Measurements from ENCODE around the gene SLC12A9. TPM values are rescaled to one million over a fixed set of nuclear protein-coding genes. Genes with fewer than 3 reads are reported as not detected.

SLC12A9 gene
- total and polyA plus RNA-seq, 2 donors (not counting 1 experiment from before 2014, with no cell fraction given): 80.0 to 80.1 TPM

DNA sequence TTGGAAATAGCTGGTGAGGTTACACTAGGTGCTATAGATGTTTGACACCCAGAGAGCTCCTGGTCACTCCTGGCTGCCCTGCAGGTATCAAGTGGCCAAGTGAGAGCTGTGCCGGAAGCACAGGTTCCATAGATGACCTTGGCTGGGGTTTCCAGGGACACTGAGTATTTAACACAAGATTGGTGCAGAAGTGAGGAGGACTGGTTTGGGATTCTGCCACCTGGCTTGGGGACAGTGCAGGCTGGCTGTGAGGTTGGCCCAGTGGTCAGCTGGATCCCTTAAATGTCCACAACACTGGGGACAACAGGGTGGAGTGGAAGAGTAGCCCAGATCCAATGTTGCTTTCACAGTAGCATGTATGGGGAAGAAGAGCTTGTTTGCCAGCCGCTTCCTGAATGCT lies 48.5 kb downstream of the SLC12A9 start:
- H3K4me3 Mint-ChIP-seq: no peak overlapping the region
- no peak overlapping the region for H3K4me3 ChIP-seq (ENCODE audit: control extremely low read depth in 1 of 5, extremely low read depth in 1 of 5, insufficient read depth in 1 of 5, low read depth in 2 of 5, low read length in 4 of 5)
- no peak overlapping the region for H3K9ac ChIP-seq (ENCODE audit: low read length)
- no peak overlapping the region for H2AFZ ChIP-seq (ENCODE audit: insufficient read depth, low read depth, low read length, poor library complexity, severe bottlenecking)
- peaks cover 11% of the 10 kb centered on the region in 2 donors for H3K4me1 ChIP-seq (ENCODE audit: control insufficient read depth in 2 of 2, insufficient read depth in 2 of 2, low read length in 2 of 2)
- DNase-seq (no peak), ATAC-seq (ENCODE audit: low read depth) (no peak)
- TF ChIP-seq, protein P1, sequence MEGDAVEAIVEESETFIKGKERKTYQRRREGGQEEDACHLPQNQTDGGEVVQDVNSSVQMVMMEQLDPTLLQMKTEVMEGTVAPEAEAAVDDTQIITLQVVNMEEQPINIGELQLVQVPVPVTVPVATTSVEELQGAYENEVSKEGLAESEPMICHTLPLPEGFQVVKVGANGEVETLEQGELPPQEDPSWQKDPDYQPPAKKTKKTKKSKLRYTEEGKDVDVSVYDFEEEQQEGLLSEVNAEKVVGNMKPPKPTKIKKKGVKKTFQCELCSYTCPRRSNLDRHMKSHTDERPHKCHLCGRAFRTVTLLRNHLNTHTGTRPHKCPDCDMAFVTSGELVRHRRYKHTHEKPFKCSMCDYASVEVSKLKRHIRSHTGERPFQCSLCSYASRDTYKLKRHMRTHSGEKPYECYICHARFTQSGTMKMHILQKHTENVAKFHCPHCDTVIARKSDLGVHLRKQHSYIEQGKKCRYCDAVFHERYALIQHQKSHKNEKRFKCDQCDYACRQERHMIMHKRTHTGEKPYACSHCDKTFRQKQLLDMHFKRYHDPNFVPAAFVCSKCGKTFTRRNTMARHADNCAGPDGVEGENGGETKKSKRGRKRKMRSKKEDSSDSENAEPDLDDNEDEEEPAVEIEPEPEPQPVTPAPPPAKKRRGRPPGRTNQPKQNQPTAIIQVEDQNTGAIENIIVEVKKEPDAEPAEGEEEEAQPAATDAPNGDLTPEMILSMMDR (IDR thresholded peaks at IDR 0.05): no peak
- TF ChIP-seq EZH2 (IDR thresholded peaks at IDR 0.05; ENCODE audit: borderline replicate concordance, insufficient read depth, low read depth, low read length, poor library complexity, severe bottlenecking): no peak
- ChIA-PET CTCF (interaction anchor here (0.6 to 1.5 kb wide), 6 partner anchors 9 to 382 kb away, joined by 3 to 4 read pairs (median 3); partner anchors contain the start of gene SRRT), POLR2A (no interaction called here)
- H3K27ac Mint-ChIP-seq: no peak overlapping the region
- H3K4me1 Mint-ChIP-seq: peaks cover 8% of the 10 kb centered on the region
- WGBS (ENCODE audit: insufficient coverage): 92% methylated on average over 1 of the region's 2 CpGs
- H4K20me1 ChIP-seq (ENCODE audit: control insufficient read depth, insufficient read depth, low read length, poor library complexity, severe bottlenecking): no peaks in the 10 kb centered on the region
- H3K9me3 ChIP-seq (ENCODE audit: control extremely low read depth in 1 of 3, control insufficient read depth in 2 of 3, insufficient read depth in 1 of 3, low read length in 2 of 3): peaks cover 0 to 10% (median 0%) of the 10 kb centered on the region in 3 donors
- no peak overlapping the region for H3K27ac ChIP-seq (ENCODE audit: low read length in 2 of 2)
- no peaks in the 10 kb centered on the region for H3K9me3 Mint-ChIP-seq (ENCODE audit: insufficient read depth)
- intact Hi-C loops (cut with micrococcal nuclease): no loop called here
- H3K4me2 ChIP-seq (replicated peaks; ENCODE audit: low read depth, low read length, poor library complexity, severe bottlenecking): no peak overlapping the region
- H3K27me3 Mint-ChIP-seq: peaks cover 27% of the 10 kb centered on the region
- H3K27me3 ChIP-seq (replicated peaks in 1 of 4; ENCODE audit: control extremely low read depth in 1 of 4, control insufficient read depth in 3 of 4, insufficient read depth in 4 of 4, low read length in 3 of 4): peaks cover 0 to 30% (median 12%) of the 10 kb centered on the region in 4 experiments
- no peaks in the 10 kb centered on the region for H3K79me2 ChIP-seq (ENCODE audit: control insufficient read depth, insufficient read depth, low read length)
- no peaks in the 10 kb centered on the region for H3K36me3 ChIP-seq (replicated peaks in 1 of 2; ENCODE audit: control extremely low read depth in 1 of 2, control insufficient read depth in 1 of 2, extremely low read depth in 1 of 2, insufficient read depth in 2 of 2, low read length in 1 of 2)

DNA sequence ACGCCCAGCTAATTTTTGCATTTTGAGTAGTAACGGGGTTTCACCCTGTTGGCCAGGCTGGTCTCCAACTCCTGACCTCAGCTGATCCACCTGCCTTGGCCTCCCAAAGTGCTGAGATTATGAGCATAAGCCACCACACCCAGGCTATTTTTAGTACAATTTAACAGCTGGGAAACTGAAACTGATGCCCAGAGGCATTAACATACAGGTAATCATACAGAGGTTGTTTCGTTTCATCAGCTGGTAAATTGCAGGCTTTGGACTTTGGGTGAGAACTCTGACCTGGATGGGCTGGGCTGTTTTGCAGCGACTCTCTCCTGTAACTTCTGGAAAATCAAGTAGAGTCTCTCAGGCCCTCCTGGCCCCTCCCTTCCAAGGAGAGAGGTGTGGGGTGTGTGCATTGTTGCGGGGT lies 49.4 kb downstream of the SLC12A9 start:
- H3K4me3 ChIP-seq (ENCODE audit: control extremely low read depth in 1 of 5, extremely low read depth in 1 of 5, insufficient read depth in 1 of 5, low read depth in 2 of 5, low read length in 4 of 5): no peak overlapping the region
- Mint-ChIP-seq H3K4me1 (peaks cover 2% of the 10 kb centered on the region), H3K27me3 (peaks cover 22% of the 10 kb centered on the region), H3K4me3 (no peak overlapping the region), H3K27ac (no peak overlapping the region), H3K9me3 (ENCODE audit: insufficient read depth) (no peaks in the 10 kb centered on the region)
- H4K20me1 ChIP-seq (ENCODE audit: control insufficient read depth, insufficient read depth, low read length, poor library complexity, severe bottlenecking): no peaks in the 10 kb centered on the region
- CTCF ChIA-PET: interaction anchor here (0.6 to 1.4 kb wide), 4 partner anchors 13 to 157 kb away, joined by 3 read pairs; partner anchors contain the start of genes SRRT and UFSP1
- intact Hi-C loops (cut with micrococcal nuclease): no loop called here
- H3K36me3 ChIP-seq (replicated peaks in 1 of 2; ENCODE audit: control extremely low read depth in 1 of 2, control insufficient read depth in 1 of 2, extremely low read depth in 1 of 2, insufficient read depth in 2 of 2, low read length in 1 of 2): no peaks in the 10 kb centered on the region
- no peak overlapping the region for H3K27ac ChIP-seq (ENCODE audit: low read length in 2 of 2)
- DNase-seq: no peak
- H3K4me2 ChIP-seq (replicated peaks; ENCODE audit: low read depth, low read length, poor library complexity, severe bottlenecking): no peak overlapping the region
- H3K4me1 ChIP-seq (ENCODE audit: control insufficient read depth in 2 of 2, insufficient read depth in 2 of 2, low read length in 2 of 2): peaks cover 4% of the 10 kb centered on the region in 2 donors
- ATAC-seq (ENCODE audit: low read depth): no peak
- no peak overlapping the region for H2AFZ ChIP-seq (ENCODE audit: insufficient read depth, low read depth, low read length, poor library complexity, severe bottlenecking)
- no peak for TF ChIP-seq EZH2 (IDR thresholded peaks at IDR 0.05; ENCODE audit: borderline replicate concordance, insufficient read depth, low read depth, low read length, poor library complexity, severe bottlenecking)
- TF ChIP-seq, protein P1 (IDR thresholded peaks at IDR 0.05): no peak
- H3K27me3 ChIP-seq (replicated peaks in 1 of 4; ENCODE audit: control extremely low read depth in 1 of 4, control insufficient read depth in 3 of 4, insufficient read depth in 4 of 4, low read length in 3 of 4): peaks cover 0 to 22% (median 5%) of the 10 kb centered on the region in 4 experiments
- 84% methylated on average over 4 of the region's 5 CpGs for WGBS (ENCODE audit: insufficient coverage)
- H3K9me3 ChIP-seq (ENCODE audit: control extremely low read depth in 1 of 3, control insufficient read depth in 2 of 3, insufficient read depth in 1 of 3, low read length in 2 of 3): peaks cover 0 to 11% (median 0%) of the 10 kb centered on the region in 3 donors
- H3K79me2 ChIP-seq (ENCODE audit: control insufficient read depth, insufficient read depth, low read length): no peaks in the 10 kb centered on the region
- POLR2A ChIA-PET: no interaction called here
- H3K9ac ChIP-seq (ENCODE audit: low read length): no peak overlapping the region

All from B cell (primary cell).